Nephron progenitor cell (in vitro differentiated cells): Measurements from ENCODE around the gene NR1H4.

Experiments used
- DNase-seq: peaks from one replicate; pipeline ENCODE4 v3.0.0; 2021
- H3K27ac Mint-ChIP-seq: 2 replicates; pipeline ENCODE4 v1.8.0; 2021; ENCODE audit warnings: mild to moderate bottlenecking, moderate library complexity, mixed read lengths
- H3K27me3 Mint-ChIP-seq: 2 replicates; pipeline ENCODE4 v1.8.0; 2021; ENCODE audit warnings: mild to moderate bottlenecking, low read depth, mixed read lengths; ENCODE audit not compliant: poor library complexity
- H3K36me3 Mint-ChIP-seq: 2 replicates; pipeline ENCODE4 v1.8.0; 2021; ENCODE audit warnings: low read depth, mixed read lengths
- H3K4me1 Mint-ChIP-seq: 2 replicates; pipeline ENCODE4 v1.8.0; 2021; ENCODE audit warnings: mixed read lengths
- H3K4me3 Mint-ChIP-seq: 2 replicates; pipeline ENCODE4 v1.8.0; 2021; ENCODE audit warnings: mild to moderate bottlenecking, moderate library complexity, mixed read lengths
- H3K9me3 Mint-ChIP-seq: 2 replicates; pipeline ENCODE4 v1.8.0; 2021; ENCODE audit warnings: mild to moderate bottlenecking, moderate library complexity, mixed read lengths
- TF ChIP-seq, protein P1 (sequence below): fragments of 200-600 bp; sonication (generic); IDR thresholded peaks from 2 replicates; pipeline ENCODE4 v1.5.0; 2021; ENCODE audit warnings: antibody characterized with exemption

The NR1H4 gene

GRCh38 chr12:100484183-100484886 is 10.7 kb downstream of the NR1H4 start:
- Mint-ChIP-seq H3K27me3 (peaks cover 5% of the 10 kb centered on the region), H3K4me3 (no peak overlapping the region), H3K4me1 (no peaks in the 10 kb centered on the region), H3K9me3 (no peaks in the 10 kb centered on the region), H3K27ac (no peak overlapping the region), H3K36me3 (no peaks in the 10 kb centered on the region)
- TF ChIP-seq, protein P1, sequence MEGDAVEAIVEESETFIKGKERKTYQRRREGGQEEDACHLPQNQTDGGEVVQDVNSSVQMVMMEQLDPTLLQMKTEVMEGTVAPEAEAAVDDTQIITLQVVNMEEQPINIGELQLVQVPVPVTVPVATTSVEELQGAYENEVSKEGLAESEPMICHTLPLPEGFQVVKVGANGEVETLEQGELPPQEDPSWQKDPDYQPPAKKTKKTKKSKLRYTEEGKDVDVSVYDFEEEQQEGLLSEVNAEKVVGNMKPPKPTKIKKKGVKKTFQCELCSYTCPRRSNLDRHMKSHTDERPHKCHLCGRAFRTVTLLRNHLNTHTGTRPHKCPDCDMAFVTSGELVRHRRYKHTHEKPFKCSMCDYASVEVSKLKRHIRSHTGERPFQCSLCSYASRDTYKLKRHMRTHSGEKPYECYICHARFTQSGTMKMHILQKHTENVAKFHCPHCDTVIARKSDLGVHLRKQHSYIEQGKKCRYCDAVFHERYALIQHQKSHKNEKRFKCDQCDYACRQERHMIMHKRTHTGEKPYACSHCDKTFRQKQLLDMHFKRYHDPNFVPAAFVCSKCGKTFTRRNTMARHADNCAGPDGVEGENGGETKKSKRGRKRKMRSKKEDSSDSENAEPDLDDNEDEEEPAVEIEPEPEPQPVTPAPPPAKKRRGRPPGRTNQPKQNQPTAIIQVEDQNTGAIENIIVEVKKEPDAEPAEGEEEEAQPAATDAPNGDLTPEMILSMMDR, result no peak
- no peak for DNase-seq

DNA sequence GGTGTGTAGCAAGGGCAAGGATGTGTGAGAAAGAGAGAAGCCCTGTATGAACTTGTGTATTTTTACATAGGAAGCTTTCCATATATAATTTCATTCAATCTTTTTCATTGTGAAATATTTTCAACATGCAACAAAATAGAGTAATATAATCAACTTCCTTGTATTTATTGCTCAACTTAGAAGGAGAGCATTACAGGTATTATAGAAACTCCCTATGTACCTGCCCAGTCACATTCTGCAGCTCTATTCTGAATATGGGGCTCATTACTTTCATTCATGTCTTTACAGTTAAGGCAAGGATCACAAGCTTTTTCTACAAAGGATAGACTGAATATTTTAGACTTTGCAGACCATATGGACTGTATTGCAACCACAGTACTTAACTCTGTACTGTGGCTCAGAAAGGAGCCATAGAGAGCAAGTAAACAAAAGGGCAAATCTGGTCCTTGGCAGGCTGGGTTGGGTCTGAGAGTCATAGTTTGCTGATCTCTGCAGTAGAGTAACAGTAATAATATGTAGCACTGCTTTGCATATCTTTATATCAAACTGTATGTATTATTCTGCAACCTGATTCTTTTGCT is 11.3 kb downstream of the NR1H4 start:
- no peak for DNase-seq
- TF ChIP-seq, protein P1, result no peak
- H3K9me3 Mint-ChIP-seq, result no peaks in the 10 kb centered on the region
- H3K4me3 Mint-ChIP-seq, result no peak overlapping the region
- H3K27me3 Mint-ChIP-seq, result peaks cover 5% of the 10 kb centered on the region
- H3K36me3 Mint-ChIP-seq, result no peaks in the 10 kb centered on the region
- H3K27ac Mint-ChIP-seq, result no peak overlapping the region
- no peaks in the 10 kb centered on the region for H3K4me1 Mint-ChIP-seq

DNA sequence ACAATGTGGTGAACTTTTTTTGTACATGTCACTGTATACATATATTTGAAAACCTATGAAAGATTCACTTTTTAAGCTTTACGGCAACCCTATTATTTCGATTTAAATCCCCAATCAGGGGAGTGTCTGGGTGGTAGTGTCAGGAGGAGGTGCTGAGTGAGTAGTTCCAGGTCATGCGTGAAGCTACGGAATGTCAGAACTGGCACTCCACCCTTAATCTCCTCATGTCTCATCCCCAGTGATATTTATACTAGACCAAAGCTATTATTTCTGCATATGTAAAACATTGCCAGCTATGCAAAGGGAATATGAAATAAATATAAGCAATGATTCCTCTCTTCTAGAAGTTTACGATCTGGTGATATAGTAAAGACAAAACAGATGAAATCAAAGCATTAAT is 12.3 kb downstream of the NR1H4 start:
- H3K36me3 Mint-ChIP-seq, result no peaks in the 10 kb centered on the region
- no peaks in the 10 kb centered on the region for H3K4me1 Mint-ChIP-seq
- H3K27me3 Mint-ChIP-seq, result peaks cover 5% of the 10 kb centered on the region
- TF ChIP-seq, protein P1, result no peak
- no peaks in the 10 kb centered on the region for H3K9me3 Mint-ChIP-seq
- no peak for DNase-seq
- no peak overlapping the region for H3K4me3 Mint-ChIP-seq
- H3K27ac Mint-ChIP-seq, result no peak overlapping the region

DNA sequence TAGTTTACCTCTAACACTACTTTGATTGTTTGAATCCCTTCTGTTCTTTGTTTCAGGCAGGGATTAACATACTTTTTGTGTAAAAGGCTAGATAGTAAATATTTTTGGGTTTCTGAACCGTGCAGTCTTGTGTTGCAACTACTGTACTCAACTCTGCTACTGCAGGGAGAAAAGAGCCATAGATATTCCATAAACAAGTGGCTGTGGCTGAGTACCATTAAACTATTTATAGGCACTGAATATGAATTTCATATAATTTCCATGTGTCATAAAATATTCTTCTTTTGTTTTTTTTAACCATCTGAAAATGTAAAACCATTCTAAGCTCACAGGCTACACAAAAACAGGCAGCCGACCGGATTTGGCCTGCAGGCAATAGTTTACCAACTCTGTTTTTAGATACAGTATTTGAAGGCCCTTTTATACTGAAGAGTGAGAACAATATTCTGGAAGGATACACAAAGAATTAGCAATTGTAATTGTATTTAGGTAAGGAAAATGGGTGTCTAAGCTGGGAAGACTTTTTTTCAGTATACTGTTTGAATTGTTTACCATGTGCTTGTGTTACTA is 15.7 kb downstream of the NR1H4 start:
- no peaks in the 10 kb centered on the region for H3K4me1 Mint-ChIP-seq
- no peaks in the 10 kb centered on the region for H3K36me3 Mint-ChIP-seq
- no peak overlapping the region for H3K27ac Mint-ChIP-seq
- TF ChIP-seq, protein P1, result no peak
- H3K9me3 Mint-ChIP-seq, result no peaks in the 10 kb centered on the region
- H3K27me3 Mint-ChIP-seq, result peaks cover 11% of the 10 kb centered on the region
- H3K4me3 Mint-ChIP-seq, result no peak overlapping the region
- no peak for DNase-seq

- no peak overlapping the region for H3K27ac Mint-ChIP-seq
- H3K4me1 Mint-ChIP-seq, result no peaks in the 10 kb centered on the region
- peaks cover 11% of the 10 kb centered on the region for H3K27me3 Mint-ChIP-seq
These were observed 16.4 kb downstream of the NR1H4 start for GRCh38 chr12:100490056-100490455.

More at GRCh38 chr12:100490056-100490455, 16.4 kb downstream of the NR1H4 start:
- TF ChIP-seq, protein P1, result no peak
- Mint-ChIP-seq H3K9me3 (no peaks in the 10 kb centered on the region), H3K36me3 (no peaks in the 10 kb centered on the region), H3K4me3 (no peak overlapping the region)
- no peak for DNase-seq
